Liver (tissue), 9 donors: ENCODE measurements around the gene PLCD1. TPM values are rescaled to one million over a fixed set of nuclear protein-coding genes. Genes with fewer than 3 reads are reported as not detected.

Experiments
- DNase-seq: peaks from one replicate; pipeline ENCODE4 v3.0.0-alpha.2; 2017; ENCODE audit warnings: low spot score
- H3K27ac ChIP-seq, 2 donors: one replicate each; pipeline ENCODE4 v1.7.0; 2013; ENCODE audit warnings: inconsistent platforms in 2 of 2, low read length in 2 of 2, control low read depth in 1 of 2, low read depth in 1 of 2, mild to moderate bottlenecking in 1 of 2
- H3K27me3 ChIP-seq, 4 donors: one replicate each; pipeline versions ENCODE4 v1.6.1 to v1.7.0; 2013; ENCODE audit warnings: low read length in 3 of 4, inconsistent platforms in 1 of 4, mild to moderate bottlenecking in 1 of 4, moderate library complexity in 1 of 4; ENCODE audit not compliant: control insufficient read depth in 4 of 4, insufficient read depth in 4 of 4
- H3K36me3 ChIP-seq, 4 donors: one replicate each; pipeline versions ENCODE4 v1.6.1 to v1.7.0; 2013; ENCODE audit warnings: low read length in 3 of 4, mild to moderate bottlenecking in 3 of 4, low read depth in 1 of 4, moderate library complexity in 1 of 4; ENCODE audit not compliant: control insufficient read depth in 4 of 4, insufficient read depth in 3 of 4
- H3K4me1 ChIP-seq, 4 donors: one replicate each; pipeline versions ENCODE4 v1.6.1 to v1.7.0; 2013; ENCODE audit warnings: low read length in 3 of 4, mild to moderate bottlenecking in 3 of 4, moderate library complexity in 1 of 4; ENCODE audit not compliant: control insufficient read depth in 4 of 4, insufficient read depth in 4 of 4
- H3K4me3 ChIP-seq, 3 donors: one replicate each; pipeline versions ENCODE4 v1.6.1 to v1.7.0; 2013; ENCODE audit warnings: low read length in 3 of 3, control low read depth in 1 of 3, low read depth in 1 of 3, mild to moderate bottlenecking in 1 of 3
- H3K9ac ChIP-seq, 2 donors: one replicate each; pipeline ENCODE4 v1.7.0; 2013; ENCODE audit warnings: low read length in 2 of 2, mild to moderate bottlenecking in 2 of 2, moderate library complexity in 2 of 2, control low read depth in 1 of 2, low read depth in 1 of 2
- H3K9me3 ChIP-seq, 4 donors: one replicate each; pipeline versions ENCODE4 v1.6.1 to v1.7.0; 2013; ENCODE audit warnings: low read length in 3 of 4; ENCODE audit not compliant: control insufficient read depth in 4 of 4
- EGR1 ChIP-seq, 2 donors: IDR thresholded peaks; 2 replicates each; pipeline ENCODE4 v1.6.1; 2016 to 2018; ENCODE audit warnings: antibody characterized with exemption in 2 of 2, low read depth in 2 of 2
- FOXA1 ChIP-seq: IDR thresholded peaks from 2 replicates; pipeline ENCODE4 v1.6.1; 2016; ENCODE audit warnings: antibody characterized with exemption
- GABPA ChIP-seq, 2 donors: IDR thresholded peaks in 1 of 2; conservative IDR thresholded peaks in 1 of 2; 2 replicates each; pipeline ENCODE4 v1.6.1; 2016; ENCODE audit warnings: antibody characterized with exemption in 2 of 2, mild to moderate bottlenecking in 1 of 2, moderate library complexity in 1 of 2
- HNF4A ChIP-seq, 2 donors: conservative IDR thresholded peaks; 2 replicates each; pipeline ENCODE4 v1.6.1; 2016; ENCODE audit warnings: antibody characterized with exemption in 2 of 2, mild to moderate bottlenecking in 2 of 2
- HNF4G ChIP-seq: IDR thresholded peaks from 2 replicates; pipeline ENCODE4 v1.6.1; 2016; ENCODE audit warnings: antibody characterized with exemption
- JUND ChIP-seq, 2 donors: IDR thresholded peaks; 2 replicates each; pipeline ENCODE4 v1.6.1; 2016; ENCODE audit warnings: antibody characterized with exemption in 2 of 2
- NR2F2 ChIP-seq: IDR thresholded peaks from 2 replicates; pipeline ENCODE4 v1.6.1; 2016; ENCODE audit warnings: antibody characterized with exemption
- RAD21 ChIP-seq, 2 donors: IDR thresholded peaks; 2 replicates each; pipeline ENCODE4 v1.6.1; 2016; ENCODE audit warnings: antibody characterized with exemption in 2 of 2, mild to moderate bottlenecking in 2 of 2
- REST ChIP-seq: IDR thresholded peaks from 2 replicates; pipeline ENCODE4 v1.6.1; 2016; ENCODE audit warnings: antibody characterized with exemption, mild to moderate bottlenecking
- RXRA ChIP-seq, 2 donors: IDR thresholded peaks; 2 replicates each; pipeline ENCODE4 v1.6.1; 2017 to 2018; ENCODE audit warnings: antibody characterized with exemption in 2 of 2, mild to moderate bottlenecking in 1 of 2
- TAF1 ChIP-seq: conservative IDR thresholded peaks from 2 replicates; pipeline ENCODE4 v1.6.1; 2016; ENCODE audit warnings: antibody characterized with exemption, mild to moderate bottlenecking
- YY1 ChIP-seq: IDR thresholded peaks from 2 replicates; pipeline ENCODE4 v1.6.1; 2016; ENCODE audit warnings: antibody characterized with exemption, mild to moderate bottlenecking
- ZBTB33 ChIP-seq: IDR thresholded peaks from 2 replicates; pipeline ENCODE4 v1.6.1; 2016; ENCODE audit warnings: antibody characterized with exemption
- WGBS: extraction: QIAGEN DNeasy Blood & Tissue Kit; methylation state at CpG from one replicate; pipeline ENCODE4 v1.1.7; 2013; 5-methylcytosine and 5-hydroxymethylcytosine counted together
- polyA plus RNA-seq, 2 donors: library from polyadenylated mRNA; stranded (reverse) in 1 of 2; unstranded in 1 of 2; fragments of 200-250 nt in 1 of 2; fragments of >200 nt in 1 of 2; fragmentation: Nextera tagmentation in 1 of 2; extraction: Ambion mirVana in 1 of 2; gene quantifications; one replicate each; pipeline versions ENCODE4 v1.2.1 to v1.2.3, GENCODE V29; 2013 to 2015
- total RNA-seq, 2 donors: library from RNA; depleted of rRNA; stranded (reverse); fragments of >200 nt; gene quantifications; one replicate each; pipeline ENCODE4 v1.2.3, GENCODE V29; 2014
- TF ChIP-seq, protein P1 (sequence below): IDR thresholded peaks from 2 replicates; pipeline ENCODE4 v1.6.1; 2016; ENCODE audit warnings: antibody characterized with exemption
- TF ChIP-seq, protein P2 (sequence below): fragments of 150-350 bp; IDR thresholded peaks from 2 replicates; pipeline ENCODE4 v1.5.1; 2017; ENCODE audit warnings: improper control_type of control experiment, low read depth, low read length; ENCODE audit not compliant: missing input control
- donor health status: healthy.
- donor health status: healthy.
- donor health status: healthy.
- donor health status: healthy.
- donor health status: healthy.

The PLCD1 gene
- total and polyA plus RNA-seq, 4 donors, result 6.7 to 10.5 (median 9.1) TPM

- Histone ChIP-seq H3K27me3 (no peaks in the 10 kb centered on the region), H3K27ac (no peak overlapping the region), H3K9me3 (no peaks in the 10 kb centered on the region), H3K9ac (no peak overlapping the region), H3K36me3 (peaks cover 0 to 2% (median 0%) of the 10 kb centered on the region in 4 donors), H3K4me3 (no peak overlapping the region), H3K4me1 (peaks cover 0 to 17% (median 6%) of the 10 kb centered on the region in 4 donors)
- TF ChIP-seq TAF1 (no peak), JUND (IDR thresholded peaks at IDR 0.05) (no peak), HNF4A (conservative IDR thresholded peaks at IDR 0.05) (no peak), GABPA (IDR thresholded peaks at IDR 0.05 in 1 of 2, conservative IDR thresholded peaks at IDR 0.05 in 1 of 2) (no peak), RAD21 (IDR thresholded peaks at IDR 0.05) (no peak), FOXA1 (no peak), NR2F2 (no peak), EGR1 (IDR thresholded peaks at IDR 0.05; ENCODE audit: low read depth in 2 of 2) (no peak), ZBTB33 (no peak), RXRA (IDR thresholded peaks at IDR 0.05) (no peak)
- TF ChIP-seq, protein P1, sequence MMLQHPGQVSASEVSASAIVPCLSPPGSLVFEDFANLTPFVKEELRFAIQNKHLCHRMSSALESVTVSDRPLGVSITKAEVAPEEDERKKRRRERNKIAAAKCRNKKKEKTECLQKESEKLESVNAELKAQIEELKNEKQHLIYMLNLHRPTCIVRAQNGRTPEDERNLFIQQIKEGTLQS, result no peak
- WGBS, result 97% methylated on average over 6 of the region's 6 CpGs
- DNase-seq, result no peak
Observed at GRCh38 chr3:38002291-38002876, 27.1 kb downstream of the PLCD1 start.

- no peak for DNase-seq
- no peak for TF ChIP-seq YY1
- H3K9me3 ChIP-seq, result no peaks in the 10 kb centered on the region
- no peak overlapping the region for H3K27ac ChIP-seq
- WGBS, result 93% methylated on average over 9 of the region's 9 CpGs
- H3K36me3 ChIP-seq, result peaks cover 0 to 2% (median 0%) of the 10 kb centered on the region in 4 donors
- no peaks in the 10 kb centered on the region for H3K27me3 ChIP-seq
- H3K9ac ChIP-seq, result no peak overlapping the region
- peaks cover 0 to 19% (median 6%) of the 10 kb centered on the region in 4 donors for H3K4me1 ChIP-seq
- no peak overlapping the region for H3K4me3 ChIP-seq
Observed at GRCh38 chr3:38001456-38002081, 27.9 kb downstream of the PLCD1 start.

DNA sequence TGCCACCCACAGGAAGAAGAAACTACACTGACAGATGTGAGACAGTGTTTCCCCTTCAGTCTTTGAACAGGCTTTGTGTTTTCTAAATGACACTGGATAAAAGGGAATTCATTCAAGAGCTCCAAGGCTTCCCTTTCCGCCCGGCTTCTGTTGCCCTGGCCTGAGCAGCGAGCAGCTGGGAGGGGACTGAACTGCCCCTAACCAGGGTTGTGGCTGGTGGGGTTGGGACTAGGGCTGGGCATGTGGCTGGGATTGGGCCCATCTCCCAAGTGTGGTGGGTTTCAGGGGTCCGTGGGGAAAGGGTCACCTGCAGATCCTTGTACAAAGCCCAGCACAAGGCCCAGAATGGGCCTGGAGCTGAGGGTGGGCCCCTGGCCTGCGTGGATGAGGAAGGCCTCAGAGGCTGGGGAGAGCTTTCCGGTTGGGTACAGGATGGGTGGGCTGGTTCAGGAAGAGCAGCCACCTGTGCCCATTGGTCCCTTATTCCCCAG is 28.4 kb downstream of the PLCD1 start:
- Histone ChIP-seq H3K9me3 (no peaks in the 10 kb centered on the region), H3K9ac (no peak overlapping the region), H3K36me3 (peaks cover 0 to 2% (median 0%) of the 10 kb centered on the region in 4 donors), H3K27me3 (no peaks in the 10 kb centered on the region), H3K4me1 (peaks cover 0 to 20% (median 6%) of the 10 kb centered on the region in 4 donors), H3K4me3 (no peak overlapping the region), H3K27ac (no peak overlapping the region)
- DNase-seq, result no peak
- 97% methylated on average over 6 of the region's 6 CpGs for WGBS
- no peak for TF ChIP-seq ZBTB33
- no peak for TF ChIP-seq RXRA (IDR thresholded peaks at IDR 0.05)
- no peak for TF ChIP-seq JUND (IDR thresholded peaks at IDR 0.05)
- TF ChIP-seq, protein P1, result no peak
- TF ChIP-seq, protein P2, sequence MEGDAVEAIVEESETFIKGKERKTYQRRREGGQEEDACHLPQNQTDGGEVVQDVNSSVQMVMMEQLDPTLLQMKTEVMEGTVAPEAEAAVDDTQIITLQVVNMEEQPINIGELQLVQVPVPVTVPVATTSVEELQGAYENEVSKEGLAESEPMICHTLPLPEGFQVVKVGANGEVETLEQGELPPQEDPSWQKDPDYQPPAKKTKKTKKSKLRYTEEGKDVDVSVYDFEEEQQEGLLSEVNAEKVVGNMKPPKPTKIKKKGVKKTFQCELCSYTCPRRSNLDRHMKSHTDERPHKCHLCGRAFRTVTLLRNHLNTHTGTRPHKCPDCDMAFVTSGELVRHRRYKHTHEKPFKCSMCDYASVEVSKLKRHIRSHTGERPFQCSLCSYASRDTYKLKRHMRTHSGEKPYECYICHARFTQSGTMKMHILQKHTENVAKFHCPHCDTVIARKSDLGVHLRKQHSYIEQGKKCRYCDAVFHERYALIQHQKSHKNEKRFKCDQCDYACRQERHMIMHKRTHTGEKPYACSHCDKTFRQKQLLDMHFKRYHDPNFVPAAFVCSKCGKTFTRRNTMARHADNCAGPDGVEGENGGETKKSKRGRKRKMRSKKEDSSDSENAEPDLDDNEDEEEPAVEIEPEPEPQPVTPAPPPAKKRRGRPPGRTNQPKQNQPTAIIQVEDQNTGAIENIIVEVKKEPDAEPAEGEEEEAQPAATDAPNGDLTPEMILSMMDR, result no peak
- no peak for TF ChIP-seq RAD21 (IDR thresholded peaks at IDR 0.05)
- no peak for TF ChIP-seq REST
- no peak for TF ChIP-seq HNF4G
- no peak for TF ChIP-seq YY1
- no peak for TF ChIP-seq FOXA1
